ENCODE measurements around the gene RGS6.

RGS6 gene

GRCh38 chr14:72583316-72584272, 651.4 kb downstream of the RGS6 start:
- DNase-seq (ENCODE audit: low read depth in 2 of 2) = no peak

GRCh38 chr14:72588521-72588920, 656.3 kb downstream of the RGS6 start:
- DNase-seq (ENCODE audit: low read depth in 2 of 2) = no peak

GRCh38 chr14:72589652-72590051, 657.4 kb downstream of the RGS6 start:
- no peak for DNase-seq (ENCODE audit: low read depth in 2 of 2)

- DNase-seq (ENCODE audit: low read depth in 2 of 2) = no peak
These were observed 658.3 kb downstream of the RGS6 start for GRCh38 chr14:72590577-72590976.

- DNase-seq (ENCODE audit: low read depth in 2 of 2) = no peak
These were observed 659.2 kb downstream of the RGS6 start for GRCh38 chr14:72591391-72591790.

- peak in 1 of 2 donors; percentile 7 for DNase-seq (ENCODE audit: low read depth in 2 of 2)
These were observed 662.1 kb downstream of the RGS6 start for GRCh38 chr14:72594099-72594901.

GRCh38 chr14:72595152-72595862, 663.1 kb downstream of the RGS6 start:
- DNase-seq (ENCODE audit: low read depth in 2 of 2) = no peak

GRCh38 chr14:72597252-72598233, 665.3 kb downstream of the RGS6 start:
- no peak for DNase-seq (ENCODE audit: low read depth in 2 of 2)

GRCh38 chr14:72598306-72598705, 666.1 kb downstream of the RGS6 start:
- no peak for DNase-seq (ENCODE audit: low read depth in 2 of 2)

- DNase-seq (ENCODE audit: low read depth in 2 of 2) = no peak
These were observed 667.6 kb downstream of the RGS6 start for GRCh38 chr14:72599579-72600470.

- DNase-seq (ENCODE audit: low read depth in 2 of 2) = no peak
These were observed 668.5 kb downstream of the RGS6 start for GRCh38 chr14:72600551-72601330.

GRCh38 chr14:72603639-72604038, 671.4 kb downstream of the RGS6 start:
- no peak for DNase-seq (ENCODE audit: low read depth in 2 of 2)

GRCh38 chr14:72604133-72604532, 671.9 kb downstream of the RGS6 start:
- DNase-seq (ENCODE audit: low read depth in 2 of 2) = no peak

- no peak for DNase-seq (ENCODE audit: low read depth in 2 of 2)
These were observed 673.1 kb downstream of the RGS6 start for GRCh38 chr14:72605096-72605920.

GRCh38 chr14:72605921-72606220, 673.6 kb downstream of the RGS6 start:
- no peak for DNase-seq (ENCODE audit: low read depth in 2 of 2)

GRCh38 chr14:72606879-72607278, 674.6 kb downstream of the RGS6 start:
- no peak for DNase-seq (ENCODE audit: low read depth in 2 of 2)

- DNase-seq (ENCODE audit: low read depth in 2 of 2) = no peak
These were observed 675.3 kb downstream of the RGS6 start for GRCh38 chr14:72607386-72608130.

Measured in stimulated activated CD8-positive, alpha-beta memory T cell treated with anti-CD3 and anti-CD28 coated beads, Interleukin-2, amount 100 ng/mL, for 48 hours (primary cell).